Large intestine (tissue), 3 donors: Measurements from ENCODE around the gene TLCD1. TPM values are rescaled to one million over a fixed set of nuclear protein-coding genes. Genes with fewer than 3 reads are reported as not detected.

Experiments used
- DNase-seq, 2 donors: peaks; one replicate each; pipeline versions ENCODE4 v3.0.0 to v3.0.0-alpha.2; 2013
- H3K27ac ChIP-seq: one replicate; pipeline ENCODE4 v1.5.1; 2013; ENCODE audit warnings: low read length
- H3K27me3 ChIP-seq: 2 replicates; pipeline ENCODE4 v1.6.1; 2013; ENCODE audit warnings: low read length; ENCODE audit not compliant: control insufficient read depth, insufficient read depth
- H3K36me3 ChIP-seq: 2 replicates; pipeline ENCODE4 v1.6.1; 2013; ENCODE audit warnings: low read length; ENCODE audit not compliant: control insufficient read depth, insufficient read depth
- H3K4me1 ChIP-seq: one replicate; pipeline ENCODE4 v1.6.1; 2013; ENCODE audit warnings: low read length; ENCODE audit not compliant: control insufficient read depth, insufficient read depth
- H3K4me3 ChIP-seq: one replicate; pipeline ENCODE4 v1.5.1; 2013; ENCODE audit warnings: low read length
- H3K9me3 ChIP-seq: one replicate; pipeline ENCODE4 v1.6.1; 2013; ENCODE audit warnings: mild to moderate bottlenecking, low read depth, low read length, moderate library complexity; ENCODE audit not compliant: control insufficient read depth
- WGBS: methylation state at CpG from one replicate; pipeline ENCODE4 v1.1.5; 2013; ENCODE audit warnings: low lambda C conversion rate; ENCODE audit not compliant: insufficient coverage; 5-methylcytosine and 5-hydroxymethylcytosine counted together
- polyA plus RNA-seq: library from polyadenylated mRNA; unstranded; fragments of 120-200 nt; gene quantifications from one replicate; pipeline ENCODE4 v1.2.1, GENCODE V29; 2013

TLCD1 gene
- polyA plus RNA-seq, 1 donor, result 9.4 TPM

DNA sequence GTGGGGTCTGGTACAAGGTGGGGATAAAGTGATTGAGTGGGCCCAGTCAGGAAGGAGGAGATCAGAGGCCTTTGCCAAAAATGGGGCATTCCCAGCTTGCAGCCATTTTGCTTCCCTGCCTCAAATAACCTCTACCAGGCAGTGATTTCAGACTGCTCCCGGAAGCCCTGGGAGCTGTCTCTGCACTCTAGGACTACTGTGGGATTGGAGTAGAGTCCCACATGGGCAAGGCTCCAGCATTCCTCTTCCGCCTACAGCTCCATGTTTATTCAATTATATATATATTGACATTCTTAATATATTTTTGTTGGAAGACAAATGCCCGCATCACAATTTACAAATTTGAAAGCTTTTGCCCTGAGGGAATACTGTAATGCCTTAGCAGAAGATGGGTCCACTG is 50.5 kb downstream of the TLCD1 start:
- no peak for DNase-seq
- Histone ChIP-seq H3K4me1 (no peaks in the 10 kb centered on the region), H3K4me3 (no peak overlapping the region), H3K36me3 (peaks cover 90% of the 10 kb centered on the region), H3K9me3 (no peaks in the 10 kb centered on the region), H3K27me3 (no peaks in the 10 kb centered on the region), H3K27ac (no peak overlapping the region)
- no CpG with 5 or more reads among the region's 3 CpGs for WGBS

Other genes with a start within 250 kb of the TLCD1 start
- gene FOXN1, start 219.9 kb downstream of the TLCD1 start, polyA plus RNA-seq, result 0.04 TPM
- gene UNC119, start 173.6 kb downstream of the TLCD1 start, polyA plus RNA-seq, result 48.9 TPM
- 88.7 TPM for gene PIGS, start 154.7 kb downstream of the TLCD1 start, polyA plus RNA-seq
- 15.0 TPM for gene ALDOC, start 149.3 kb downstream of the TLCD1 start, polyA plus RNA-seq
- gene SPAG5, start 127.2 kb downstream of the TLCD1 start, polyA plus RNA-seq, result 35.1 TPM
- 15.2 TPM for gene RSKR, start 112.0 kb downstream of the TLCD1 start, polyA plus RNA-seq
- gene BLTP2, start 81.1 kb downstream of the TLCD1 start, polyA plus RNA-seq, result 61.9 TPM
- 54.6 TPM for gene SDF2, start 64.3 kb downstream of the TLCD1 start, polyA plus RNA-seq
- 65.9 TPM for gene SUPT6H, start 64.0 kb downstream of the TLCD1 start, polyA plus RNA-seq
- gene PROCA1, start 14.3 kb downstream of the TLCD1 start, polyA plus RNA-seq, result 5.7 TPM
- gene RAB34, start 8.4 kb downstream of the TLCD1 start, polyA plus RNA-seq, result 82.8 TPM
- gene RPL23A, start 6.2 kb downstream of the TLCD1 start, polyA plus RNA-seq, result 1,720 TPM
- gene NEK8, start 2.6 kb upstream of the TLCD1 start, polyA plus RNA-seq, result 4.8 TPM
- 91.8 TPM for gene TRAF4, start 17.8 kb upstream of the TLCD1 start, polyA plus RNA-seq
- 24.0 TPM for gene FAM222B, start 116.6 kb upstream of the TLCD1 start, polyA plus RNA-seq
- 54.2 TPM for gene ERAL1, start 128.8 kb upstream of the TLCD1 start, polyA plus RNA-seq
- 74.6 TPM for gene FLOT2, start 171.5 kb upstream of the TLCD1 start, polyA plus RNA-seq
- gene DHRS13, start 176.8 kb upstream of the TLCD1 start, polyA plus RNA-seq, result 8.4 TPM
- 27.7 TPM for gene PHF12, start 225.3 kb upstream of the TLCD1 start, polyA plus RNA-seq